Esophagus squamous epithelium (tissue), 4 donors: ENCODE data around the gene ATG10.

Experiments
- CTCF ChIP-seq, 6 experiments: fragments of 450-650 bp in 4 of 6; fragments of 200-600 bp in 2 of 6; sonication (generic) in 2 of 6; IDR thresholded peaks; one replicate each; pipeline ENCODE4 v1.5.1; 2016 to 2019; ENCODE audit warnings: antibody characterized with exemption in 6 of 6, mild to moderate bottlenecking in 4 of 6, moderate library complexity in 4 of 6
- POLR2A ChIP-seq, 4 donors: fragments of 450-650 bp; IDR thresholded peaks; one replicate each; pipeline ENCODE4 v1.6.1; 2017; ENCODE audit warnings: antibody characterized with exemption in 4 of 4, mild to moderate bottlenecking in 4 of 4, moderate library complexity in 3 of 4

- no peak for TF ChIP-seq POLR2A (IDR thresholded peaks at IDR 0.05)
- TF ChIP-seq CTCF (IDR thresholded peaks at IDR 0.05), result no peak
Observed at GRCh38 chr5:82164176-82164976, 192.6 kb downstream of the ATG10 start.
